ENCODE data around the gene MAGEA2.
"Not testable (repeated sequence)": the region's sequence is repeated elsewhere in the genome, so short reads cannot be mapped to it uniquely, and the experiment has no call there.

The MAGEA2 gene, protein sequence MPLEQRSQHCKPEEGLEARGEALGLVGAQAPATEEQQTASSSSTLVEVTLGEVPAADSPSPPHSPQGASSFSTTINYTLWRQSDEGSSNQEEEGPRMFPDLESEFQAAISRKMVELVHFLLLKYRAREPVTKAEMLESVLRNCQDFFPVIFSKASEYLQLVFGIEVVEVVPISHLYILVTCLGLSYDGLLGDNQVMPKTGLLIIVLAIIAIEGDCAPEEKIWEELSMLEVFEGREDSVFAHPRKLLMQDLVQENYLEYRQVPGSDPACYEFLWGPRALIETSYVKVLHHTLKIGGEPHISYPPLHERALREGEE

DNA sequence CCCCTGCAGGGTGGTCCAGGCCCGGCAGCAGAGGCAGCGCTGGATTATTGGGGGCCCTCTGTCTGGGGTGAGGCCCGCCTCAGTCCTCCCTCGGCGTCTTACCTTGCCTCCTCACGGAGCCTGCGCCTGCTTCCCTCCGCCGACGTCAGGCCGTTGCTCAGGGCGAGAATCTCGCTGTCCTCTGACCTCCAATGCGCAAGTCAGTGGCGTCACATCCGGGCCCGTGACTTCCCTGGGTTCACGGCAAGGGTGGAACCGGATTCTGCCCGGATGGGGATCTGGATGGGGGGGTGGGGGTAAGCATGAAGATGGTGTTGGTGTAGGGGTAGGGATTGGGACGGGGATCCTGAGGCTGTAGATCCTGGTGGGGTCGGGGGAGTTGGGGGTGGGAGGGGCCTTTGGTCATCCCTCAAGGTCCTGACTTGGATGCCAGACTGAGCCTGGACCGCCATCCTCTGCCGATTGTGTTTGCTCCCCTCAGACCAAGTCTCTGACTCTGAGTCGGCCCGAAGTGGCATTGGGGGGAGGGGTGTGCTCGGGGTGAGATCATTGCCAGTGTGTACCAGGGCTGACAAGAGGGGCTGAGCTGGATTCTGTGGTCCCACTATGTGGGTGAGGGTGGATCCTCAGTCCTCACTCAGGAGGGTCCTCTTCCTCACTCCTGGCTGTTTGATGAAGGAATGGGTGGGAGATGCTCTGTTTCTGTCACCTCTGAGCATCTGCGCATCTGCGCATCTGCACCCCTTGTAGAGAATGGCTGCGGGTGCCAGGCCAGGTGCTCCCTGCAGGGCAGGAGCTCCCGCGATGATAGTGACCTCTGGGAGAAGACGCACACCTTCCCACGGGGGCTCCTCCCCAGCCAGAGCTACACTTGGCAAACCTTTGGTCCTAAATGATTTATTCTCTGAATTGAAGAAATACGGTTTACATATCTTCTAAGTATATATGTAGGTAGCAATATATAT is at the start of gene MAGEA2:
Gene MAGEA2 (minus strand): TSS at position 157 of the 965 bp plus-strand sequence. CDS start 2,479 bp downstream, outside the sequence.
- not testable (repeated sequence) for DNase-seq (ENCODE audit: low read depth)

DNA sequence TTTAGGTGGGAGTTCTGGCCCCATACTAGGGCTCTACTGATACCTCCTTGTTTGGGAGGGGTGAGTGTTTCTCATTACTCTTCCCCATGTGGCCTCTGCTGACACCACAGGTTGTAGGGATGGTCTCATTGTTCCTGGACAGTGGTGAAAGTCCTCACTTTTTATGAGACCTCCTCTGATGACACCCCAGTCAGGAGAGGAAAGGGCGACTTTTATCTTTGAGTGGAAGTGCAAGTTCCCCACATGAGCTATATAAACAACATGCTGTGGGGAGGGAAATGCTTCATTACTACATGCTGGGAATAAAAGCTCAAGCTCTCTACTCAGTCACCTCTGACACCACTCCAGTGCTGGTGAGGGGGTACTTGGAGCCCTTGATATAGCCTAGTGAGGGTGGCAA is 45.3 kb upstream of the MAGEA2 start:
- DNase-seq (ENCODE audit: low read depth), result no peak

DNA sequence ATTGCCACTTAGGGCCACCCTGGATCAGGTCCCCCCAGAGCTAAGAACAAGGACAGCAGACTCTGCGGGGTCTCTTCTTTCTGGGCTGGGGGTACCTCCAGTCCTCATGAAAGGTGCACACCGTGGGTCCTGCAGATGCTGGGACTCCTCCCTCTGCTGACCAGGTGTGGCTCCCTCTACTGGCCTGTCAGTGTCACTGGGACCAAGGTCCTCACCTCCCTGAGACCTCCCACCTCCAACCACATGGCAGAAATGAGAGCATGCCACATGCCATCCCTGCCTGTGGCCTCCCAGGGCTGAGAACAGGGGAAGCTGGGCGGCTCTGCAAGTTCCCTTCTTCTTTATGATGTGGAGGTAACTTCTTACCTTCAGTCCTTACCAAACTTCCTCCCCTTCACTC is 33.4 kb upstream of the MAGEA2 start:
- not testable (repeated sequence) for DNase-seq (ENCODE audit: low read depth)

DNA sequence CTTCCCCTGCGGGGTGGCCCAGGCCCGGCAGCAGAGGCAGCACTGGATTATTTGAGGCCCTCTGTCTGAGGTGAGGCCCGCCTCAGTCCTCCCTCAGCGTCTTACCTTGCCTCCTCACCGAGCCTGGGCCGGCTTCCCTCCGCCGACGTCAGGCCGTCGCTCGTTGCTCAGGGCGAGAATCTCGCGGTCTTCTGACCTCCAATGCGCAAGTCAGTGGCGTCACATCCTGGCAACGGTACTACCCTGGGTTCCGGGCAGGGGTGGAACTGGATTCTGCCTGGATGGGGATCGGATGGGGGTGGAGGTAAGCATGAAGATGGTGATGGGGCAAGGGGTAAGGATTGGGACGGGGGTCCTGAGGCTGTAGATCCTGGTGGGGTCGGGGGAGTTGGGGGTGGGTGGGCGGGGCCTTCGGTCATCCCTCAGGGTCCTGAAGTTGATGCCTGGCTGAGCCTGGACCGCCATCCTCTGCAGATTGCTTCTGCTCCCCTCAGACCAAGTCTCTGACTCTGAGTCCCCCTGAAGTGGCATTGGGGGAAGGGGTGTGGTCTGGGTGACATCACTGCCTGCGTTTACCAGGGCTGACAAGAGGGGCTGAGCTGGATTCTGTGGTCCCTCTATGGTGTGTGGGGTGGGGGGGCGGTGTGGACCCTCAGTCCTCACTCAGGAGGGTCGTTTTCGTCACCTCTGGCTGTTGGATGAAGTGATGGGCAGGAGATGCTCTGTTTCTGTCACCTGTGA is 16.1 kb upstream of the MAGEA2 start, which contains the start of gene MAGEA6:
Gene MAGEA6 (minus strand): TSS at position 141 of the 741 bp plus-strand sequence. CDS start 2,039 bp downstream, outside the sequence.
- not testable (repeated sequence) for DNase-seq (ENCODE audit: low read depth)

DNA sequence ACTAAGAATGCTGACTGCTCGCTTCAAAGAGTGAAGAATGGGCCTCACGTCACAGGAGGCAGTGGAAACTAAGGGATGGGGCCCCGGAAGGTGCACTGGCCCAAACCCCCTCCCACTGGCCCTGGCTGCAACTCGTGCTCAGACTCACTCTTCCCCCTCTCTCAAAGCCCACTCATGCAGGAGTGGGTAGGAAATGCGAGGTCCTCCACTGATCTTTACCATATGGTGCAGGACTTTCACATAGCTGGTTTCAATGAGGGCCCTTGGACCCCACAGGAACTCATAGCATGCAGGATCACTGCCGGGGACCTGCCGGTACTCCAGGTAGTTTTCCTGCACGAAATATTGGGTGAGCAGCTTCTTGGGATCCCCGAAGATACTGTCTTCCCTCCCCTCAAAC is 12.9 kb upstream of the MAGEA2 start:
- DNase-seq (ENCODE audit: low read depth), result not testable (repeated sequence)

DNA sequence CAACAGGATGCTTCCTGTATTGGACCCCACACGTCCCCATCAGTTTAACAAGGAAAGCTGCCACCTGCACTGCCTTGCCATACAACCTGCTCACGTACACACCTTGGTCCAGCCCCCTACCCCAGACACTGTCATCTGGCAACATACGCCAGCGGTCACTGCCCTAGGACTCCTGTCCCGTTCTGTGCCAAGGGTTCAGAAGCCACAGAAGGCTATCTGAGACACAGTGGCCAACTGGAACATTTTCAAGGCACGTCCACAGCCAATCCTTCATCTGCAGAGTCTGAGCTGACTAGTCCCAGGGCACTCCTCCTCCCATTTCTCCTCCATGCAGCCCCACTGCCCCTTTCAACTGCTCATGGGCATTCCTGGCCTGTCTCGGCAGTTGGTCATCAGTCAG is 7.9 kb upstream of the MAGEA2 start:
- DNase-seq (ENCODE audit: low read depth), result not testable (repeated sequence)

DNA sequence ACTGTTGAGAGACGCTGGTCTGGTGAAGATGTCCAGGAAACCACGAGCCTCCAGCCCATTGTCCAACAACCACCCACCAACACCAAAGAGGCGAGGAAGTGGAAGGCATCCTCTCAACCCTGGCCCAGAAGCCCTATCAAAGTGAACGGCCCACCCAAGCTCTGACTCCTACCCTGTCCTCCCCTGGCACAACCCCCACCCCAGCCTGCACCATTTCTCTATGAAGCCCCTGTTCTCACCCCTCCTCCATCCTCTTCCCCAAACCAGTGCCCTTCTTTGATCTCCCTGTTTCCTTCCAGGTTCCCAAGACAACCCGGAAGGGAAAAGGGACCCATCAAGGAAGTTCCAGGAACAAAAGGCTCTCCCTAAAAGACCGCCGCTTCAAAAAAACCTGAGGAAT is 5.9 kb upstream of the MAGEA2 start:
- DNase-seq (ENCODE audit: low read depth), result not testable (repeated sequence)

DNA sequence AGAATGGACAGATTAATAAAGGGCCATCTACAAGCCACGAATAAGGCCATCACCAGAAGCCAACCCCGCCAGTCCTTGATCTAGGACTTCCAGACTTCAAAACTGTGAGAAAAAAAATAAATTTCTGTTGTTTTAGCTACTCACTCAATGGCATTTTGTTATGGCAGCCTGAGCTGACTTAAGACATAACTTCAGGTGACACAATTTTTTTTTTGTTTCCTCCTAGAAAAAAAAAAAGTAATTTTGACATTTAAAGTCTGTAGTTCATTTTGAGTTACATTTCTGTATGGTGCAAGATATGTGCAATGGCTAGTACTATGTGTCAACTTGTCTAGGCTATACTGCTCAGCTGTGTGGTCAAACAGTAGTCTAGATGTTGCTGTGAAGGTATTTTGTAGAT is 5.3 kb upstream of the MAGEA2 start, which contains the start of gene CSAG3:
Gene CSAG3 (plus strand): TSS at position 301 of the 400 bp plus-strand sequence.
- not testable (repeated sequence) for DNase-seq (ENCODE audit: low read depth)

DNA sequence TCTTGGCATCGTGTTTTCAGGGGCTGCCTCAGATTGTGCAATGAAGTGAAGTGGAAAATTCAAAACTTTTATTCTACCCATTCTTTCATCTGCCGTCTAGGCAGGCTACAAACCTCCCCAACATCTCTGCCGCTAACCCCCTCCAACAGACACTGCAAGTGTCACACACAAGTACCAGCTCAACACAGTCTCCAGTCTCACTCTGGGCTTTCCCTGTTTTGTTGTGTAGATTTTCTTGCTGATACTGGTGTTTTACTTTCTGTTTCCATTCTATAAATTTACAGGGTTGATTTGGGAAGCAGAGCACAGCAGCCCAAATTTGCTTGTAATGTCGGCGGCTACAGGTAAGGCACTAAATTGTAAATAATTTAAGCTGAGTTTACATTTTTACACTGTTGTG is 1.2 kb upstream of the MAGEA2 start:
- not testable (repeated sequence) for DNase-seq (ENCODE audit: low read depth)

DNA sequence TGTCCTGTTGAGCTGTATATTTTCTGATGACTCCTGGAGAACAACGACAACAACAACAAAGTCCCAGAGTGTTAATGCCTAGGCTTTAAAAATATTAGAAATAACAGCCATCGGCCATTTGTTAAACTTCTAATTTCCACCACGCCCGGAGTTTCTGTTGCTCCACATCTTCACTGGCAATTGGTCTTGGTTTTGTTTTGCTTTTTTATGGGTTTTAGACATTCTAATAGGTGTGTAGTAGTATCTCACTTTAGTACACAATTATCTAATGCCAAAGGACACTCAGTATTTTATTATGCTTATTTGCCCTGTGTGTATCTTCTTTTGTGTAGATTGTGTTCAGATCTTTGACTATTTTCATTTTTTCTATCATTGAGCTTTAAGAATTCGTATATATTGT is 15.1 kb downstream of the MAGEA2 start:
- DNase-seq (ENCODE audit: low read depth), result no peak

DNA sequence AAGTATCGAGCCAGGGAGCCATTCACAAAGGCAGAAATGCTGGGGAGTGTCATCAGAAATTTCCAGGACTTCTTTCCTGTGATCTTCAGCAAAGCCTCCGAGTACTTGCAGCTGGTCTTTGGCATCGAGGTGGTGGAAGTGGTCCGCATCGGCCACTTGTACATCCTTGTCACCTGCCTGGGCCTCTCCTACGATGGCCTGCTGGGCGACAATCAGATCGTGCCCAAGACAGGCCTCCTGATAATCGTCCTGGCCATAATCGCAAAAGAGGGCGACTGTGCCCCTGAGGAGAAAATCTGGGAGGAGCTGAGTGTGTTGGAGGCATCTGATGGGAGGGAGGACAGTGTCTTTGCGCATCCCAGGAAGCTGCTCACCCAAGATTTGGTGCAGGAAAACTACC is 17.1 kb downstream of the MAGEA2 start:
- not testable (repeated sequence) for DNase-seq (ENCODE audit: low read depth)

DNA sequence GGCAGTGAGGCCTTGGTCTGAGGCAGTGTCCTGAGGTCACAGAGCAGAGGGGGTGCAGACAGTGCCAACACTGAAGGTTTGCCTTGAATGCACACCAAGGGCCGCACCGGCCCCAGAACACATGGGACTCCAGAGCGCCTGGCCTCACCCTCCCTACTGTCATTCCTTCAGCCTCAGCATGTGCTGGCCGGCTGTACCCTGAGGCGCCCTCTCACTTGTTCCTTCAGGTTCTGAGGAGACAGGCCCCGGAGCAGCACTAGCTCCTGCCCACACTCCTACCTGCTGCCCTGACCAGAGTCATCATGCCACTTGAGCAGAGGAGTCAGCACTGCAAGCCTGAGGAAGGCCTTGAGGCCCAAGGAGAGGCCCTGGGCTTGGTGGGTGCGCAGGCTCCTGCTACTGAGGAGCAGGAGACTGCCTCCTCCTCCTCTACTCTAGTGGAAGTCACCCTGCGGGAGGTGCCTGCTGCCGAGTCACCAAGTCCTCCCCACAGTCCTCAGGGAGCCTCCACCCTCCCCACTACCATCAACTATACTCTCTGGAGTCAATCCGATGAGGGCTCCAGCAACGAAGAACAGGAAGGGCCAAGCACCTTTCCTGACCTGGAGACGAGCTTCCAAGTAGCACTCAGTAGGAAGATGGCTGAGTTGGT is 17.7 kb downstream of the MAGEA2 start:
- no peak for DNase-seq (ENCODE audit: low read depth)

DNA sequence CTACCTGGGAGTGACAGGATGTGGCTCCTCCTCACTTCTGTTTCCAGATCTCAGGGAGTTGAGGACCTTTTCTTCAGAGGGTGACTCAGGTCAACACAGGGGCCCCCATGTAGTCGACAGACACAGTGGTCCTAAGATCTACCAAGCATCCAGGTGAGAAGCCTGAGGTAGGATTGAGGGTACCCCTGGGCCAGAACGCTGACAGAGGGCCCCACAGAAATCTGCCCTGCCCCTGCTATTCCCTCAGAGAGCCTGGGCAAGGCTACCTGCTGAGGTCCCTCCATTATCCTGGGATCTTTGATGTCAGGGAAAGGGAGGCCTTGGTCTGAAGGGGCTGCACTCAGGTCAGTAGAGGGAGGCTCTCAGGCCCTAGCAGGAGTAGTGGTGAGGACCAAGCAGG is 18.5 kb downstream of the MAGEA2 start:
- DNase-seq (ENCODE audit: low read depth), result no peak

DNA sequence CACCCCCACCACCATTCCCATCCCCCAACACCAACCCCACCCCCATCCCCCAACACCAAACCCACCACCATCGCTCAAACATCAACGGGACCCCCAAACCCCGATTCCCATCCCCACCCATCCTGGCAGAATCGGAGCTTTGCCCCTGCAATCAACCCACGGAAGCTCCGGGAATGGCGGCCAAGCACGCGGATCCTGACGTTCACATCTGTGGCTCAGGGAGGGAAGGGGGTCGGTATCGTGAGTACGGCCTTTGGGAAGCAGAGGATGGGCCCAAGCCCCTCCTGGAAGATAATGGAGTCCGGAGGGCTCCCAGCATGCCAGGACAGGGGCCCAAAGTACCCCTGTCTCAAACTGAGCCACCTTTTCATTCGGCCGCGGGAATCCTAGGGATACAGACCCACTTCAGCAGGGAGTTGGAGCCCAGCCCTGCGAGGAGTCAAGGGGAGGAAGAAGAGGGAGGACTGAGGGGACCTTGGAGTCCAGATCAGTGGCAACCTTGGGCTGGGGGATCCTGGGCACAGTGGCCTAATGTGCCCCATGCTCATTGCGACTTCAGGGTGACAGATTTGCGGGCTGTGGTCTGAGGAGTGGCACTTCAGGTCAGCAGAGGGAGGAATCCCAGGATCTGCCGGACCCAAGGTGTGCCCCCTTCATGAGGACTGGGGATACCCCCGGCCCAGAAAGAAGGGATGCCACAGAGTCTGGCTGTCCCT is 19.3 kb downstream of the MAGEA2 start:
- DNase-seq (ENCODE audit: low read depth), result not testable (repeated sequence)

DNA sequence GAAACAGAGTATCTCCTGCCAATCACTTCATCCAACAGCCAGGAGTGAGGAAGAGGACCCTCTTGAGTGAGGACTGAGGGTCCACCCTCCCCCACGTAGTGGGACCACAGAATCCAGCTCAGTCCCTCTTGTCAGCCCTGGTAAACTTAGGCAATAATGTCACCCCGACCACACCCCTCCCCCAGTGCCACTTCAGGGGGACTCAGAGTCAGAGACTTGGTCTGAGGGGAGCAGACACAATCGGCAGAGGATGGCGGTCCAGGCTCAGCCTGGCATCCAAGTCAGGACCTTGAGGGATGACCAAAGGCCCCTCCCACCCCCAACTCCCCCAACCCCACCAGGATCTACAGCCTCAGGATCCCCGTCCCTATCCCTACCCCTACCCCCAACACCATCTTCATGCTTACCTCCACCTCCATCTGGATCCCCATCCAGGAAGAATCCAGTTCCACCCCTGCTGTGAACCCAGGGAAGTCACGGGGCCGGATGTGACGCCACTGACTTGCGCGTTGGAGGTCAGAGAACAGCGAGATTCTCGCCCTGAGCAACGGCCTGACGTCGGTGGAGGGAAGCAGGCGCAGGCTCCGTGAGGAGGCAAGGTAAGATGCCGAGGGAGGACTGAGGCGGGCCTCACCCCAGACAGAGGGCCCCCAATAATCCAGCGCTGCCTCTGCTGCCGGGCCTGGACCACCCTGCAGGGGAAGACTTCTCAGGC is 20.2 kb downstream of the MAGEA2 start, which contains the start of the genes CSAG1 and MAGEA12:
Gene CSAG1 (minus strand): TSS at position 461 of the 715 bp plus-strand sequence. CDS start 1,261 bp downstream, outside the sequence.
Gene MAGEA12 (plus strand): TSS at position 497 of the 715 bp plus-strand sequence. CDS start 2,405 bp downstream, outside the sequence.
- DNase-seq (ENCODE audit: low read depth), result no peak

DNA sequence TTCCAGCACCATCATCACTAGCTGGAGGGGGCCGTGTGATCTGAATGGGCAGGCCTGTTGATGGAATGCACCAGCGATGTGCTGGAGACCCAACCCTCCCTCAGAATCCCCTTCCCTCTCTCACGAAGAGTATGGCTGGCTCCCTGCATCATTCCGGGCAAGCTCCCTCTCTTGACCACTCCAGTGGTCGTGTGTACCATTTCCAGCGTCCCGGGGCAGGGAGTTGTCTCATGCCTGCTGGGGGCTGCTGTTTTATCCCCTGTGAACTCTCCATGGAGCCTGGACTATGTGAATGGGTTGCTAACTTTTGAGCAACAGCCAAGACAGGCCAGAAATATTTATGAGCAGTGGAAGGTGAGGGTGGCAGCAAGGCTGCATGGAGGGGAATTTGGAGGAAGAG is 28.2 kb downstream of the MAGEA2 start:
- no peak for DNase-seq (ENCODE audit: low read depth)

DNA sequence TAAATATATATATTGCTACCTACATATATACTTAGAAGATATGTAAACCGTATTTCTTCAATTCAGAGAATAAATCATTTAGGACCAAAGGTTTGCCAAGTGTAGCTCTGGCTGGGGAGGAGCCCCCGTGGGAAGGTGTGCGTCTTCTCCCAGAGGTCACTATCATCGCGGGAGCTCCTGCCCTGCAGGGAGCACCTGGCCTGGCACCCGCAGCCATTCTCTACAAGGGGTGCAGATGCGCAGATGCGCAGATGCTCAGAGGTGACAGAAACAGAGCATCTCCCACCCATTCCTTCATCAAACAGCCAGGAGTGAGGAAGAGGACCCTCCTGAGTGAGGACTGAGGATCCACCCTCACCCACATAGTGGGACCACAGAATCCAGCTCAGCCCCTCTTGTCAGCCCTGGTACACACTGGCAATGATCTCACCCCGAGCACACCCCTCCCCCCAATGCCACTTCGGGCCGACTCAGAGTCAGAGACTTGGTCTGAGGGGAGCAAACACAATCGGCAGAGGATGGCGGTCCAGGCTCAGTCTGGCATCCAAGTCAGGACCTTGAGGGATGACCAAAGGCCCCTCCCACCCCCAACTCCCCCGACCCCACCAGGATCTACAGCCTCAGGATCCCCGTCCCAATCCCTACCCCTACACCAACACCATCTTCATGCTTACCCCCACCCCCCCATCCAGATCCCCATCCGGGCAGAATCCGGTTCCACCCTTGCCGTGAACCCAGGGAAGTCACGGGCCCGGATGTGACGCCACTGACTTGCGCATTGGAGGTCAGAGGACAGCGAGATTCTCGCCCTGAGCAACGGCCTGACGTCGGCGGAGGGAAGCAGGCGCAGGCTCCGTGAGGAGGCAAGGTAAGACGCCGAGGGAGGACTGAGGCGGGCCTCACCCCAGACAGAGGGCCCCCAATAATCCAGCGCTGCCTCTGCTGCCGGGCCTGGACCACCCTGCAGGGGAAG is 39.5 kb downstream of the MAGEA2 start, which contains the start of gene MAGEA2B:
Gene MAGEA2B (plus strand): TSS at position 814 of the 973 bp plus-strand sequence. CDS start 2,479 bp downstream, outside the sequence.
- DNase-seq (ENCODE audit: low read depth), result not testable (repeated sequence)

DNA sequence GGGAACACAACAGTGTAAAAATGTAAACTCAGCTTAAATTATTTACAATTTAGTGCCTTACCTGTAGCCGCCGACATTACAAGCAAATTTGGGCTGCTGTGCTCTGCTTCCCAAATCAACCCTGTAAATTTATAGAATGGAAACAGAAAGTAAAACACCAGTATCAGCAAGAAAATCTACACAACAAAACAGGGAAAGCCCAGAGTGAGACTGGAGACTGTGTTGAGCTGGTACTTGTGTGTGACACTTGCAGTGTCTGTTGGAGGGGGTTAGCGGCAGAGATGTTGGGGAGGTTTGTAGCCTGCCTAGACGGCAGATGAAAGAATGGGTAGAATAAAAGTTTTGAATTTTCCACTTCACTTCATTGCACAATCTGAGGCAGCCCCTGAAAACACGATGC is 40.4 kb downstream of the MAGEA2 start:
- DNase-seq (ENCODE audit: low read depth), result not testable (repeated sequence)
